GM19328 (cell line): ENCODE data around the gene OBSCN.
"Not testable (repeated sequence)": the region's sequence is repeated elsewhere in the genome, so short reads cannot be mapped to it uniquely, and the experiment has no call there.

Experiments
- ATAC-seq: cut with Tn5 transposase; IDR thresholded peaks from one replicate; pipeline ENCODE4 v1.9.1; 2021; ENCODE audit warnings: mild to moderate bottlenecking, moderate library complexity; ENCODE audit not compliant: unreplicated experiment

Gene OBSCN

DNA sequence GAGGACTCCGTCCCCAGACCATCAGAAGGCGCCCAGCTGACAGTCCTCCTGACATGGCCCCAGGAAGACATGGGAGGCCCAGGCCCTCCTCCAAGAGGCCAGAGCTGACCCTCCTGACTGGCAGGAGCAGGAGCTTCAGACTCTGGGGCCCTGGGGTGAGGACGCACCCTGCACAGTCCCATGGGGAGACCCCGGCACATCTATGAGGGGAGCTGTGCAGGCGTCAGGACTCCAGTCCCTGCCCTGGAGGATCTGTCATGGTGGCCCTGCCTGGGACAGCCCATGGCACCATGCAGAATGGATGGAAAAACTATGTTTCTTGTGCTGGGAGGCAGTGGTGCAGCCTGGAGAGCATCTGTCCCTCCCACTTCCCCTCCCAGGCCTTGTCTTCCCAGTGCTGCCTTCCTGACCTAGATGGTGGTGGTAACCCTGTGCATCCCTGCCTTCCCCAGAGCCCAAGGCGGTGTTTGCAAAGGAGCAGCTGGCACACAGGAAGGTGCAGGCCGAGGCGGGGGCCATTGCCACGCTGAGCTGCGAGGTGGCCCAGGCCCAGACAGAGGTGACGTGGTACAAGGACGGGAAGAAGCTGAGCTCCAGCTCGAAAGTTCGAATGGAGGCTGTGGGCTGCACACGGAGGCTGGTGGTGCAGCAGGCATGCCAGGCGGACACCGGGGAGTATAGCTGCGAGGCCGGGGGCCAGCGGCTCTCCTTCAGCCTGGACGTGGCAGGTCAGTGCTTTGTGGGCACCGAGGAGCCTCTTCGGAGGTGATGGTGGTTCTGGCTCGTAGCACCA is 41.9 kb downstream of the OBSCN start:
- no peak for ATAC-seq

DNA sequence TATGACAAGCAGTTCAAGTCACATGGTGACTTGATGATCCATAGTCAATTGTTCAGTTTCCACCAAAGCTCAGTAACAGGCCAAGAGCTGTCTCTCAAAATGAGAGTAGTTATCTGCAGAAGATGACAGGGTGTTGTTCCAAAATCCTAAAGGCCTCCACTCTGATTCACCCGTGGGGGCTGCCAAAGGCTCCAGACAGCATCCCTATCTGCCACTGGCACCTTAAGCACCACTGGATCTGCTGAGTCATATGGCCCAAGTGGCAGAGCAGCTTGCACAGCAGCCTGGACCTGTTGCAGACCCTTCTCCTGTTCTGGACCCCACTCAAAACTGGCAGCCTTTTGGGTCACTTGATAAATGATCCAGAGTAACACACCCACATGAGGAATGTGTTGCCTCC is 44.6 kb downstream of the OBSCN start:
- ATAC-seq: not testable (repeated sequence)

DNA sequence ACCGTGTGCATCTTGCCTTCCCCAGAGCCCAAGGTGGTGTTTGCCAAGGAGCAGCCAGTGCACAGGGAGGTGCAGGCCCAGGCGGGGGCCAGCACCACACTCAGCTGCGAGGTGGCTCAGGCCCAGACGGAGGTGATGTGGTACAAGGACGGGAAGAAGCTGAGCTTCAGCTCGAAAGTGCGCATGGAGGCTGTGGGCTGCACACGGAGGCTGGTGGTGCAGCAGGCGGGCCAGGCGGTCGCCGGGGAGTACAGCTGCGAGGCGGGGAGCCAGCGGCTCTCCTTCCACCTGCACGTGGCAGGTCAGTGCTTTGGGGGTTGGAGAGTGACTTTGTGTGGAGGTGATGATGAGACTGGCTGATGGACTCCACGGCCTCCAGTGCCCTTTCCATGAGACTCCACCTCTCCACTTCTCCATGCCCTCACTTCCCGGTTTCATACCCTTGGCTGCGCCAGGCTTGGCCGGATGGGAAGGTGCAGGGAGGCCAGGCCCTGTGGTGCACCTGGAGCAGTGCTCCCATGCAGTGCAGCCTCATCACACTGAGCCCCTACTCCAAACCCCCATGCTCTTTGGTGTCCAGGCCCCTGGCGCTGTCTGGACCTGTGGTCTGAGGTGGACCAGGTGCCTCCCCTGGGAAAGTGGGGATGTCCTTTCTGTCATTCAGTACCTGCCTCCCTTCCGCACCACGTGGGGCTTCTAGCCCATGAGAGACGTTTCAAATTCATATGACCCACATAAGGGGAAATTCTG is 49.0 kb downstream of the OBSCN start:
- ATAC-seq: no peak

DNA sequence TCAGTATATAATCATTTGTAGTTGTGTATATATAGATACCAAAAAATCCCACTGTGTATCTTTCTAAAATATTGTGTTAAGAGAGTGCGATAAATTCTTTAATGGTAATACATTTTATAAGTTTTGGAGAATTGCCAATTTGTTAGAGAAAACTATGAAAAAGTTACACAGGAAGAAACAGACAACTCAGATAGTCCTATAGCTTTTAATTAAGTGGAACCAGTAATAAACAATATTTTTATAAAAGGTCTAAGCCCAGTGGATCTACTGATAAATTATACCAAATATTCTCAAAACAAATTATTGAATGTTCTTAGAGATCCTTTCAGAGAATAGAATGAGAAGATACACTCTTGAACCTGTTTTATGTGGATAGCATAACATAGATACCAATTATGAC is 50.6 kb downstream of the OBSCN start:
- no peak for ATAC-seq

DNA sequence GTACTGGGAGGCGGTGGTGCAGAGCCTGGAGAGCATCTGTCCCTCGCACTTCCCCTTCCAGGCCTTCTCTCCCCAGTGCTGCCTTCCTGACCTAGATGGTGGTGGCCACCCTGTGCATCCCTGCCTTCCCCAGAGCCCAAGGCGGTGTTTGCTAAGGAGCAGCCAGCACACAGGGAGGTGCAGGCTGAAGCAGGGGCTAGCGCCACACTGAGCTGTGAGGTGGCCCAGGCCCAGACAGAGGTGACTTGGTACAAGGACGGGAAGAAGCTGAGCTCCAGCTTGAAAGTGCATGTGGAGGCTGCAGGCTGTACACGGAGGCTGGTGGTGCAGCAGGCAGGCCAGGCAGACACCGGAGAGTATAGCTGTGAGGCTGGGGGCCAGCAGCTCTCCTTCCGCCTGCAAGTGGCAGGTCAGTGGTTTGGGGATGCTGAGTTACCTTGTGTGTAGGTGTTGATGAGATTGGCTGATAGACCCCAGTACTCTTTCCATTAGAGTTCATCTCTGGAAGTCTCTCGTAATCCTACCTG is 51.6 kb downstream of the OBSCN start:
- no peak for ATAC-seq

DNA sequence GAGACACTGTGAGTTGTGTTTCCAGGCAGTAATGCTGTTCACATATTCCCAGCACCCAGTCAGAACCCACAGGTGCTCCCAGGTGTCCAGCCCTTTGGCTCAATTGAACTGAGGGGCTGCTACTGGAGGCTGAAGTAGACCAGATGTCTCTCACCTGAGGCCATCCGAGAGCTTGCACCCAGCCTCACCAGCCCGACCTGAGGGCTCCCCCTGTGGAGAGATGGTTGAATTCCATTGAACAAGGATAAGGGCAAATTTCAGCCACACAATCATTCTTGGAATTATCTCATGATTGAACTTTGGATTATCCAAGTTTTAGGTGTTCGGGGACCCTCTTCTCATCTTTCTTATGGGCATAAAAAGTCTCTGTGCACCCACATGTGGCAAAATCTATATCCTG is 52.1 kb downstream of the OBSCN start:
- ATAC-seq: no peak

DNA sequence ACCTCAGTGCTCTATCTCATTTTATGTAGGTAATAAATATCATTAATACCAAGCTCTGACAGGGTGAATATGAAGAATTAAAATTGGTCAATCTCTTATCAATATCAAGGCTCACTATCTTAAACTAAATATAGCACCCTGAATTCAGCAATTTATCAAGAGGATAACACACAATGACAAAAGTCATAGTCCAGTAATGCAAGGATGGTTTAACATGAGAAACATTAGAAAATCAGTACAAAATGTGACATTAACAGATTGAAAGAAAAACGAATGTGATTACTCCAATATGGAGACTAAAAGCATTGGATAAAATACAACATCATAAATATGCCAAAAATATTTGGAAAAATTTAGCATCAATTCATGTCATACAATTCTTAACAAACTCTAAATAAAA is 53.9 kb downstream of the OBSCN start:
- ATAC-seq: no peak

DNA sequence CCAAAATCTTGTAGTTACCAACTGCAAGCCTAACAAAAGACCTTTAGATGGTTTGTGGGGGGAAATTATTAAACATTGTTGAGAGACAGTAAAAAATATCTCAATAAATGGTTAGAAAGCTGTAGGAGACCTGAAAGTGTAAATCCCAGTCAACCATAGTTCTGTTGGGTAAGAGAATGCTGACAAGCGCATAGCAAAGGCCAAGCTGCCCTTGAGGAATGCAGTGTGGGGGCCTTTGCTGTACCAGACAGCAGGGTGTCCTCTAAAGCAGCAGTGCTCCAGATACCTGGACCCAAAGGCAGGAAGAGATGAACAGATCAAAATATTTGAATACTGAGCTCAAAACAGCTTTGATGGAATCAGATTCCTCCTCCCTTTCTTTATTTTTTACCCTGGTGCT is 54.6 kb downstream of the OBSCN start:
- no peak for ATAC-seq

DNA sequence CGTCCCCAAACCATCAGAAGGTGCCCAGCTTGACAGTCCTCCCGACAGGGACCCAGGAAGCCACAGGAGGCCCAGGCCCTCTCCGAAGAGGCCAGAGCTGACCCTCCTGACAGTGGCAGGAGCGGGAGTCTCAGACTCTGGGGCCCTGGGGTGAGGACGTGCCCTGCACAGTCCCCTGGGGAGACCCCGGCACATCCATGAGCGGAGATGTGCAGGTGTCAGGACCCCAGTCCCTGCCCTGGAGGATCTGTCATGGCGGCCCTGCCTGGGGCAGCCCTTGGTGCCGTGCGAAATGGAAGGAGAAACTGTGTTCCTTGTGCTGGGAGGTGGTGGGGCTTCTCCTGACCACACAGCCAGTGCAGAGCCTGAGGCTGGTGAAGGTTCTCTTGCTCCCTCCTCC is 55.8 kb downstream of the OBSCN start:
- ATAC-seq: no peak

DNA sequence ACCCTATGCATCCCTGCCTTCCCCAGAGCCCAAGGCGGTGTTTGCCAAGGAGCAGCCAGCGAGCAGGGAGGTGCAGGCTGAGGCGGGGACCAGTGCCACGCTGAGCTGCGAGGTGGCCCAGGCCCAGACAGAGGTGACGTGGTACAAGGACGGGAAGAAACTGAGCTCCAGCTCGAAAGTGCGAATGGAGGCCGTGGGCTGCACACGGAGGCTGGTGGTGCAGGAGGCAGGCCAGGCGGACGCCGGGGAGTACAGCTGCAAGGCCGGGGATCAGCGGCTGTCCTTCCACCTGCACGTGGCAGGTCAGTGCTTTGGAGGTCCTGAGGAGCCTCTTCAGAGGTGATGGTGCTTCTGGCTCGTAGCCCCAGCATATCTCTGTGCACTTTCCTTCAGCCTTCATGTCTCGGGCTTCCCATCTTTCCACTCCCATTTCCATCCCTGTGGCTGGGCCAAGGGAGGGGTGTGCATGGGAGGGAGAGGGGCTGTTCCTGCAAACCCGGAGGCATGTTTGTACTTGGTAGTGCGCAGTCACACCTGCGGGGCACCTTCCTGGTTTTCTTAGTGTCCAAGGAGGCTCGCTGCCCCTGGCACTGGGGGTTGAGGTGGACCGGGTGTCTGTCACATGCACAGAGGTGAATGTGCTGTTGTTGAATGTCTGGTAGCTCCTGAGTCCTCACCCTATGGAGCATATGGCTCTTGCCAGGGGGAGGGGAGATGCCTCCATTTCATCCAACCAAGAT is 56.4 kb downstream of the OBSCN start:
- ATAC-seq: no peak

DNA sequence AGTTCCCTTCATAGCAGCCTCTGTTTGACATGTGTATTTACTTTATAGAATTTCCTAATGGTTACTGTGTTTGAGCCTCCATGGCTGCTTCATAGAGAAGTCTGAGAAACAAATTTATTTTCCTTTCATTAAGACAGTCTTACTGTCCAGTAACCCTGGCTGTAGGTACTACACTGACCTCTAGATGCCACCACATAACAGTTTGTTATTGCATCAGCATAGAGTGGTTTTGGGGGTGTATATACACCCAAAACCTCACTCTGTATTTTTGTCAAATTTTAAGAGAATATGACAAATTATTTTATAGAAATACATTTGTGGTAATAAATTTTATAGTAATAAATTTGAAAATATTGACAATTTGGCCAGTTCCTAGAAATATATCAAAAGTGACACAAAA is 57.3 kb downstream of the OBSCN start:
- no peak for ATAC-seq

DNA sequence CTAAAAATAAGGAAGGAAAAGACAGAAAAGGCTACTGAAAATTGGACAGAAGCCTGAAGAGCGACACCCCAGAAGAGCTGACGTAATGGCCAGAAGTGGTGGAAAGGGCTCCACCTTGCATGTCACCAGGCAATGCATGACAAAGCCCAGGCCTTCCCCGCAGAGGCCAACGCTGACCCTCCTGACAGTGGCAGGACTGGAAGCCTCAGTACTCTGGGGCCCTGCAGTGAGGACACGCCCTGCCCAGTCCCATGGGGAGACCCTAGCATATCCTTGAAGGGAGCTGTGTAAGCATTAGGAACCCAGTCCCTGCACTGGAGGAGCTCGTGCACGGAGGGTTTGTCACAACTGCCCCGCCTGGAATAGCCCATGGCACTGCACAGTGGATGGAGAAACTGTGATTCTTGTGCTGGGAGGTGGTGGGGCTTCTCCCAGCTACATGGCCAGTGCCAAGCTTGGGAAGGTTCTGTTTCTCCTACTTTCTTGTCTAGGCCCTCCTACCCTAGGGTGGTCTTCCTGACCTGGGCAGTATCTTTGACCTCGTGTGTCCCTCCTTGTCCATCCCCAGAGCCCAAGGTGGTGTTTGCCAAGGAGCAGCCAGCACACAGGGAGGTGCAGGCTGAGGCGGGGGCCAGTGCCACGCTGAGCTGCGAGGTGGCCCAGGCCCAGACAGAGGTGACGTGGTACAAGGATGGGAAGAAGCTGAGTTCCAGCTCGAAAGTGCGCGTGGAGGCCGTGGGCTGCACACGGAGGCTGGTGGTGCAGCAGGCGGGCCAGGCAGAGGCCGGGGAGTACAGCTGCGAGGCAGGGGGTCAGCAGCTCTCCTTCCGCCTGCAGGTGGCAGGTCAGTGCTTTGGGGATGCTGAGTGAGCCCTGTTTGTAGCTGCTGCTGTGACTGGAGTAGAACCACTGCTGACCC is 60.4 kb downstream of the OBSCN start:
- ATAC-seq: no peak

DNA sequence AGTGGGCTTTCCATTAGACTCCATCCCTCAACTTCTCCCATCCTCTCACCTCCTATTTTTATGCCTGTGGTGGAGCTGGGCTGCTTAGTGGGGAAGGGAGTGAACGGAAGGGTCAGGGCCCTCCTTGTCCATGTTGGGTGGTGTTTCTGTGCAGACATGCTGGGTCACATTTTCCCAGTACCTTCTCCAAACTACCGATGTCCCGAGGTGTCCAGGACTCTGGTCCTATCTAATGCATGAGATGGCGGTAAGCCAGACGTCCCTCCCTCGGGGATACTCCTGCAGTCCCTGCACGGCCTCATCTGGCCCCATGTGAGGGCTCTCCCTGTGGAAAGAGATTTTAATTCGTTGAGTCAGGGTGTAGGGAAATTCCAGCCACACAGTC is 61.0 kb downstream of the OBSCN start:
- no peak for ATAC-seq

DNA sequence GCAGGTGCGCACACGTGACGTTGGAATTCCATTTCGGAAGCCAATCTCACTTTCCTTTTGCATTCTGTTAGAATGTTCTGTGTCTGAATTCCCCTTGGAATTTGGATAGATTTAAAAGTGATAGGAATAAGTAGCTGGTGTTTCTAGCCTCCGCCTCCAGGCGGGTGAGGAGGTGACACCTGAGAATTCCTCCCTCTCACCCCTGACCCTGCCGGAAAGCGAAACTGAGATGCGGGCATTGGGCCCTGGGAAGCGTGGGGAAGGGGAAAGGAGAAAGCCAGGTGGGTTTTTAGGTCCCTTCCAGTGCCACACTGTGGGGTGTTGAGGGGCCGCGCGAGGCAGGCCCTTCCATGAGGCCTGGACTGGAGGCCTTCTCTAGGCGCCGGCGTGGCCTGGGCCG is 61.6 kb downstream of the OBSCN start:
- ATAC-seq: not testable (repeated sequence)

DNA sequence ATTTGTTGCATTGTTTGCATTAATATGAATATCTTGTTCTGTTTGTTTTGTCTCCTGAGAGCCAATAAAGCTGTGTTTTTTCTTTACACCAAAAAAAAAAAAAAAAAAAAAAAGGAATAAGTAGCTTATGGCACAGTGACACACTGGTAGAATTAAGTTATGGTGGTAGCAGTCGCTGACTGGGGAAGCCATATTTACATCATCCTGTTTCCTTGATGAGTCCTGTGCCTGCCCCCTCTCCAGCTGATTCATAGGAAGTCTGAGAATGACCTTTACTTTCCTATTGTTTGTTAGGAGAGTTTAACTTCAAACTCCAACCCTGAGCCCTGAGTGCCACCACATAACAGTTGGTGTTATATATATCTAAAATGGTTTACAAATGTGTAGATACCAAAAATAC is 62.2 kb downstream of the OBSCN start:
- no peak for ATAC-seq

DNA sequence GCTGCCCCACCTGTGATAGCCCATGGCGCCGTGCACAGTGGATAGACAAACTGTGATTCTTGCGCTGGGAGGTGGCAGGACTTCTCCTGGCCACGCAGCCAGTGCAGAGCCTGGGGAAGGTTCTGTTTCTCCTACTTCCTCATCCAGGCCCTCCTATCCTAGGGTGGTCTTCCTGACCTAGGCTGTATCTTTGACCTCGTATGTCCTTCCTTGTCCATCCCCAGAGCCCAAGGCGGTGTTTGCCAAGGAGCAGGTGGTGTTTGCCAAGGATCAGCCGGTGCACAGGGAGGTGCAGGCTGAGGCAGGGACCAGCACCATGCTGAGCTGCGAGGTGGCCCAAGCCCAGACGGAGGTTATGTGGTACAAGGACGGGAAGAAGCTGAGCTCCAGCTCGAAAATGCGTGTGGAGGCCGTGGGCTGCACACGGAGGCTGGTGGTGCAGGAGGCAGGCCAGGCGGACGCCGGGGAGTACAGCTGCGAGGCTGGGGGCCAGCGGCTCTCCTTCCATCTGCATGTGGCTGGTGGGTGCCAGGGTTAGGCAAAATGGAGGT is 63.9 kb downstream of the OBSCN start:
- no peak for ATAC-seq

DNA sequence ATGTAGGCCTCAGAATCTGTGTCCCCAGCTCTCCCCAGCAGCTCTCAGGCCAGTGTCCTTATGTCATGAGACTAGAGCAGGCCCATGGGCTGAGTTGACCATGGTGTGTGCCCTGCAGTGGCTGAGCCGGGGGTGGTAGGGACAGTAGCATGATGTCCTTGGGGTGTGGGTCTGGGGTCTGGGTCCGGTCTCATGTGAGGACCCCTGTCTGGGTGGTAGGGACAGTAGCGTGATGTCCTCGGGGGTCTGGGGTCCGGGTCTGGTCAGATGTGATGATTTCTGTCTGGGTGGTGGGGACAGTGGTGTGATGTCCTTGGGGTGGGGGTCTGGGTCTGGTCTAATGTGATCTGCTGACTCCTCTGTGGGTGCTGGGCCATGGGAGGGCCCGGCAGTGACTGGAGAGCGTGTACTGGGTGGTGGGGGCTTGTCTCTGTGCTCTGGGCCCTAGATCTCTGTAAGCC is 64.5 kb downstream of the OBSCN start:
- ATAC-seq: no peak

DNA sequence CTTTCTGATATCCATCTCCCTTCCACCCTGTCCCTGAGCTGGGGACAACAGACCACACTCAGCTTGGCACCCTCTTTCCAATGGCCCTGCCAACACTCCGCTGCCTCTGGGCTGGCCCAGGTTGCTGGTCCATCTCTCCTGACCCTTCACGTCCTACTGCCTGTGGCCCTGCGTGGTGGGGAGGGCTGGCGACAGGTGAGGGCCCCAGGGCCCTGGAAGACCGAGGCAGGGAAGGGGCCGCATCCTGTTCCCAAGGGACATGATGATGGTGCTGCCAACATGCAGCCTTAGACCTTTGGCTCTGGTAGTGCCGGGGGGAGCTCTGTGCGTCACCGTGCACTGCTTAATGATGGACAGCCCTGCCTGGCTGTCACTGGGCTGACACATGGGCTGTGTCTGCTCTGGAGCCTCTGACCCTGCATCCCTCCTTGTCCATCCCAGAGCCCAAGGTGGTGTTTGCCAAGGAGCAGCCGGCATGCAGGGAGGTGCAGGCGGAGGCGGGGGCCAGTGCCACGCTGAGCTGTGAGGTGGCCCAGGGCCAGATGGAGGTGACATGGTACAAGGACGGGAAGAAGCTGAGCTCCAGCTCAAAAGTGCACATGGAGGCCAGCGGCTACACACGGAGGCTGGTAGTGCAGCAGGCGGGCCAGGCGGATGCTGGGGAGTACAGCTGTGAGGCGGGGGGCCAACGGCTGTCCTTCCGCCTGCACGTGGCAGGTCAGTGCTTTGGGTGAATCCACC is 65.2 kb downstream of the OBSCN start:
- ATAC-seq: no peak

DNA sequence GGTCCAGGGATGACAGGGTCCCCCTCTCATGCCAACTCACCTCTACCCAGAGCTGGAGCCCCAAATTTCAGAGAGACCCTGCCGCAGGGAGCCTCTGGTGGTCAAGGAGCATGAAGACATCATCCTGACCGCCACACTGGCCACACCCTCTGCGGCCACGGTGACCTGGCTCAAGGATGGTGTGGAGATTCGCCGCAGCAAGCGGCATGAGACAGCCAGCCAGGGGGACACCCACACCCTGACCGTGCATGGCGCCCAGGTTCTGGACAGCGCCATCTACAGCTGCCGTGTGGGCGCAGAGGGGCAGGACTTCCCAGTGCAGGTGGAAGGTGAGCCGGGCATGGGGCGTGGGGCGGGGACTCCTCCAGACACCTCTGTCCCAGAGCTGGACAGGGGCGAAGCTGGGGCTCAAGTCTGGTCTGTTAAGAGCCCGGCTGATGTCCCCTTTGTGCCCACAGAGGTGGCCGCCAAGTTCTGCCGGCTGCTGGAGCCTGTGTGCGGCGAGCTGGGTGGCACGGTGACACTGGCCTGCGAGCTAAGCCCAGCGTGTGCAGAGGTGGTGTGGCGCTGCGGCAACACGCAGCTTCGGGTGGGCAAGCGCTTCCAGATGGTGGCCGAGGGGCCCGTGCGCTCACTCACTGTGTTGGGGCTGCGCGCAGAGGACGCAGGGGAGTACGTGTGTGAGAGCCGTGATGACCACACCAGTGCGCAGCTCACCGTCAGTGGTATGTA is 66.0 kb downstream of the OBSCN start:
- no peak for ATAC-seq
